DMS114 treated with DMSO at 0.1 percent for 48 hours (cell line): ENCODE results near the gene VAV2.

Experiments
- DNase-seq: peaks from one replicate; lab custom pipeline; 2025; ENCODE audit not compliant: unreplicated experiment; lab: John Stamatoyannopoulos, UW

VAV2 gene

GRCh38 chr9:133842721-133843227, 149.3 kb downstream of the VAV2 start:
- DNase-seq: no peak

DNA sequence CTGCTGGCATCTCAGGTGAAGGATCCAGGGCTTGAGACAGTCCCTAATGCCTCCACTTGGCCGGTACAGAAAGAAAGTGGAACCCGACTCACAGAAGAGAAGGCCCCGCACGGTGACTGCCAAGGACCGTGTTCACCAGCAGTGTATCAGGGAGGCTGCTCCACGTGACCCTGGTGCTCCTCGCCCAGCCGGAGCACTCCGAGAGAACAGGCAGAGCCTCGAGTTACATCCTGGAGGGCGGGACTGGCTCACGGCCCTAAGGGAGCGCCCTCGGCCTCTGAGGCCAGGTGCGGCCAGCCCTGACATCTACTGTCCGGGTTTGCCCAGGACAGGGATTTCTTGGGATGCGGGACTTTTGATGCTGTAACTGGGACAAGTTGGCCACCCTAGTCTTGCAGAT, 149.9 kb downstream of the VAV2 start:
- DNase-seq: no peak

- DNase-seq: no peak
Observed at GRCh38 chr9:133841167-133841812, 150.8 kb downstream of the VAV2 start.

- DNase-seq: no peak
Observed at GRCh38 chr9:133839822-133840329, 152.2 kb downstream of the VAV2 start.

- DNase-seq: no peak
Observed at GRCh38 chr9:133838859-133839507, 153.1 kb downstream of the VAV2 start.

DNA sequence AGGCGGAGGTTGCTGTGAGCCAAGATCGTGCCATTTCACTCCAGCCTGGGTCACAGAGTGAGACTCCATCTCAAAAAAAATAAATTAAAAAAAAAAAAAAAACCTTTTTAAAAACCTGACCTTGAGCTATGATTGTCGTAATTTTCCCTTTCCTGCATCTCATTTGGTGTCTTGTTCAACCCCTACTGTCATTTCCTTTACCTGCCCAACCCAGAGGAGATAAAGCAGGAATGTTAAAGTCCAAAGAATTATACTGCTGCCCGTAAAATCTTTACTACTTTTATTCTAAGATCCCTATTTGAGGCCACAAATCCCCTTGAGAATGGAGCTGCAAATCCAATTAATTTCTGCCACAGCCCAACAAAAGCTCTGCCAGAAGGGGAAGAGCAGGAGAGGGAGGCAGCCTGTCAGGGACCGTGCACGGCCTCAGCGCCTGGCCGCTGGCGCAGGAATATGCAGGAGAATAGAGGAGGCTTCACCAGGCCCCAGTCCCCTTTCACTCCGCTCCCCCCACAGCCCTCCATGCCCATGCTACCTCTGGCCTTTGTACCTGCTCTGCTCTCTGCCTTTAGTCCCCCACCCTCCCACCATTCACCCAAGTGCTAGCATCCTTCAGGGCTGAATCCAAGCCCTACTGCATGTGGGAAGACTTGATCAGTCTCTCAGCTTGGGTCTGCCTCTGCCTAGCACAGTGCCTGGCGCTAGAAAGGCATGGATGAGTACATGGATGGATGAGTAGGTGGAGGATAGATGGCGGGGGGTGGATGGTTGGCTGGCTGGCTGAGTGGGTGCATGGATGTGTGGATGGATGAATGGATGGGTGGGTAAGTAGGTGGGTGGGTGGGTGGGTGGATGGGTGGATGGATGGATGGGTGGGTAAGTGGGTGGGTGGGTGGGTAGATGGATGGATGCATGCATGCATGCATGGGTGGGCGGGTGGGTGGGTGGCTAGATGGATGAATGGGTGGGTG, 154.2 kb downstream of the VAV2 start:
- DNase-seq: no peak

GRCh38 chr9:133836818-133837217, 155.3 kb downstream of the VAV2 start:
- no peak for DNase-seq

DNA sequence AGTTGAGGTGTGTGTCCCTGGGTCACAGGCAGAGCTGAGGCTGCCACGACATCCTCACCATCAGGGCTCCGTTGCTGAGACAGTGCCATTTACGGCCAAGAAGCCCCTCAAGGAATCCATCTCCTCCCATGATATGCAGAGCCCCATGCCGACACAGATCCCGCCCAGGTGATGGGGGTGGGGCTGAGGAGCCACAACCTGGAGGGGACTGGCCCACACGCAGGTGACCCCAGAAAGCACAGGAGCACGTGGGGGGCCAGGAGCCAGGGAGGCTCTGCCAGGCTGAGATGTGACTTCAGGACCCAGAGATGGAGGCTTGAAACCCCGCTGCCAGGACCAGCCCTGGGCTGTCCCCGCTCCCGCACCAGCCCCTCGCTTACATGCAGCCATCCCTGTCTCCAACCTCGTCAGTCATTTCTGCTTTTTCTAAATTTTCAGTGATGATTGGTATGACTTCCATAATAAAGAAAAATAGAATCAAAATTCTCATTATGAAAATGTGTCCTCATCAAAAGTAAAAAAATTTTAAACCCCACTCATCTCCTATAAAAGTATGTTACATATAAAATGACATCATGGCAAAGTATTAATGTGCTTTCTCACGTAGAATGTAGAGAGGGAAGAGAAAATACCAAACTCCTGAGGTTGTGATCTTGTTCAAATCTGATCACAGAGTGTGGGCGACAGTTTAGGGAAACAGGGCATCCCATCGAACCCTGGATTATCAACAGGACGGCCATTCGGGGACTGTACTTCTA, 155.9 kb downstream of the VAV2 start:
- DNase-seq: no peak

DNA sequence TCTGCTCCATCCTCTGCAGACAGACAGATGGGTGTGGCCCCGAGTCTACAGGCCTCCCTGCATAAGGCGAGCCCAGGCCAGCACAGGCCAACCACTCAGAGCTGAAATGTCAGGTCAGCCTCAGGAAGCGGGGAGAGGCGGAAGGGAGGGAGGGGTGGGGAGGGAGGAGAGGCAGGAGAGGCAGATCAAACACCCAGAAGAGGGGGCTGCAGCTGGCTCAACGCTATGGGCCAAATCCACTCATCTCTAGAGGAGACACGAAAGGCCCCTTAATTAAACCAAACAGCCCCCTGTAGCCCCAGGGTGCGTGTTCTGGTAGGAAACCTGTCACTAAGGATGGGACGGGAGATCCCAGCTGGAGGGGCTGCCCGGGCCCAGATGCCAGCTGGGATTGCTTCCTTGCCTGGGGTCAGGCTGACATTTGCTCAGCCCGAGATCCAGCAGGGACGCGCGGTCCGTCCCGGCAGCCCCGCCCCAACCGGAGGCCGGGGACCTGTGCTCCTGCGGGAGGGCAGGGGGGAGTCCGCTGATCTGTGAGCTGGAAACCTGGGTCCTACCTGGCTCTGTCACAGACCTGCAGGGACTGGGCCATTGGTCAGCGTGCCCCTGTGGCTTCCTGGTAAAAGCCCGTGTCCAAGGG, 156.7 kb downstream of the VAV2 start:
- no peak for DNase-seq

DNA sequence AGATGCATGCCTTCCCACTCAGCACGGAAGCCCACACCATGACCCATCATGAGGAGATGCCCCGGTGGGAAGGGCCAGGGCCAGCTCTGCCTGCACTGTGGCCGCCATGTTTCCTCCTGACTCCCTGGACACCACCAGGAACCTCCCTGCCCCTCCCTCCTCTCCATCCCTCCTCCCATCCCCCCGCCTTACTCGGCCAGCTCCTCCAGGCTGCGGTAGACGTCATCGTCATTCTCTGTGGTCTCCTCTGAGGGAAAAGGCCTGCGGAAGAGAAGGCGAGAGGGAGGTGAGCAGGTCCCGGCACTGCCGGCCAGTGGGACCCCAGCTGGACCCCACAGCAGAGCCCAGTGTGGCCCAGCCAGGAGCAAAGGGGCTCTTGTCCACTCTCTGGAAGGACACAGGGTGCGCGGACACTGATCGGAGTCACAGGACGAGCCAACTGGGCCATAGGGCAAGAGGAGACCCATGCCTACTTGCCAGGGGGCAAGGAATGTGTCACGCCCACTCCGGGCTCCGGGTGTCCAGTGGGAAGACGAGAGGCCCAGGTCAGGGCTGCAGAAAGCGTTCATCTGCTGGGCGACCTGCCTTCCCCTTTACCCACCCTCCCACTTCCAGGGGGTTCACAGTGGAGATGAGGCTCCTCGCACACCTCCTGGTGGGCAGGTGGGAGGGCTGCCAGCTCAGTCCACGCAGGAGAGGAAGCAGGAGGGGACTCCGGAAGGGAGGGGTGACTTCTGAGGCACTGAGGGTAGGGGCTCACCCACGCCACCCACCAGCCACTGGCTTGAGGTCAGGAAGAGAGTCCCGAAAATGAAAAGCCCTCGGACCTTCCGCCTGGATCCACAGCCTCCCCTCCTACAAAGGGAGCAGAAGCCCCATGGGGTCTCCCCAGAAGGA, 157.8 kb downstream of the VAV2 start:
- no peak for DNase-seq

DNA sequence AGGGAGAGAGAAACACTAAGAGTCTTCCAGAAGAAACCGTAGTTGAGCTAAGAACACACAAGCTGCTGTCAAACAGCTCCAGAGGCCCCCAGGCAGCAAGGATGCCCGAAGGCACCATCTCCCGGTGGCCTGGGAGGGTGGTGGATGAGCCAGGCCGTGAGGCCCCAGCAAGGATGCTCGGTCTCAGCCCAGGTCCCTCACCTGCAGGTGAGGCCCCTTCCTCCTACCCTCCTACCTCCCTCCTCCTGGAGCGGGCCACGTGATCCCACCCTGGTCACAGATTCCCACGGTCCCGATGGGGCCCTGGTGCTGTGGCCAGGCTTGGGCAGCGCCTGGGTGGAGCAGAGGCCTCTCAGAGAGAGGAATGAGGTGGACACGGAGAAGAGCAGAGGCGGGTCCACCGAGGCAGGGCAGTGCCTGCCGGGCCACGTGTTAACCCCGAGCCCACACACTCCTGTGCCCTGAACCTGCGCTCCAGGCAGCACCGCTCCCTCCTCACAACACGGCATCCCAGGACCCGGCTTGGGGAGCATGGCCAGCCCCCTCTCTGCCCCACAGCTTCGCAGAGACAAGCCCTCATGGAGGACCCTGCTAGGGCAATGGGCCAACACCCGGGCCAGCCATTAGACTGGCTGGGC, 158.6 kb downstream of the VAV2 start:
- DNase-seq: no peak

- no peak for DNase-seq
Observed at GRCh38 chr9:133832877-133833276, 159.2 kb downstream of the VAV2 start.

GRCh38 chr9:133830711-133831110, 161.4 kb downstream of the VAV2 start:
- no peak for DNase-seq

DNA sequence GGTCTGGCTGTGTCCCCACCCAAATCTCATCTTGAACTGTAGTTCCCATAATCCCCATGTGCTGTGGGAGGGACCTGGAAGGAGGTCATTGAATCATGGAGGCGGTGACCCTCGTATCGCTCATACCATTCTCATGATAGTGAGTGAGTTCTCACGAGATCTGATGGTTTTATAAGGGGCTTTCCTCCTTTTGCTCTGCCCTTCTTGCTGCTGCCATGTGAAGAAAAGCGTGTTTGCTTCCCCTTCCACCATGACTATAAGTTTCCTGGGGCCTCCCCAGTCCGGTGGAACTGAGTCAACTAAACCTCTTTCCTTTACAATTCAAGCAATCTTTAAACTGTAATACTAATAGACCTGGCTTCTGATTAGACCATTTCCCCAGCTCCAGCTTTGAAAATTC, 161.8 kb downstream of the VAV2 start:
- no peak for DNase-seq

- DNase-seq: no peak
Observed at GRCh38 chr9:133828338-133828997, 163.7 kb downstream of the VAV2 start.

DNA sequence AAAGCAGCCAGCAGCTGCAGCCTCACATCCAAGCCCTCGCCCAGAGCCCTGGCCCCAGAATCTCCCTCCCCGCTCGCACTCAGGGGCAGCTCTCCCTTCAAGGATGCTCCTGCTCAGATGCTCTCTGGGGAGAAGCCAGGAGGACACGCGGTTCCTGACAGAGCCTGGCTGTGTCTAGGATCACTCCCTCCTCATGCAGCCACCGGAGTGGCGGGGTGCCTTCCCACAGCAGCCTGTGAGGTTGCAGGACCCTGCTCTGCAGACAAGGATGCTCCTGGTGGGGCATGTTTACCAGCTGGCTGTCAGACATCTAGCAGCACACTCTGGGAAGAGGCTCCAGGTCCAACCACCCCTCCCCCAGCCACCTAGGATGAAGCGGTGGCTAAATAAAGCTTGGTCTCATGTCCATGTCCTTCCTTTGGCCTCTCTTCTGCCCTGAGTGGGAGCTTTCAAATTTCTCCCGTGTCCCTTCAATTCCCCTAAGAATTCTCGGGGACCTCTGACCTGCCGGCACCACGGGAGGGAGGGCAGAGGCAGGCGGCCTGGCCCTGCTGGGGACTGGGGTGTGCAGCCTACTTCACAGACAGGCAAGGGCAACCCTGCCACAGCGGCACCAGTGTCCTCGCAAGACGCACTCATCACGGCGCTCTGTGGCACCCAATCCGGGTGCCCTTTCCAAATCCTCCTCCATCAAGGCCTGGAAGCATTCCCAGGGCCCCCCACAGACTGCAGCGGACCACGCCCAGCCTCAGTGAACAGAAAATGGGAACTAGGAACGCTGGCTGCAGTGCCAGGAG, 165.6 kb downstream of the VAV2 start:
- DNase-seq: no peak

GRCh38 chr9:133825555-133826218, 166.4 kb downstream of the VAV2 start:
- no peak for DNase-seq
